ENCODE data around the gene RPAP3. TPM values are rescaled to one million over a fixed set of nuclear protein-coding genes. Genes with fewer than 3 reads are reported as not detected.

RPAP3 gene
- total and polyA plus RNA-seq, 4 donors, result 9.5 to 19.9 (median 14.9) TPM

DNA sequence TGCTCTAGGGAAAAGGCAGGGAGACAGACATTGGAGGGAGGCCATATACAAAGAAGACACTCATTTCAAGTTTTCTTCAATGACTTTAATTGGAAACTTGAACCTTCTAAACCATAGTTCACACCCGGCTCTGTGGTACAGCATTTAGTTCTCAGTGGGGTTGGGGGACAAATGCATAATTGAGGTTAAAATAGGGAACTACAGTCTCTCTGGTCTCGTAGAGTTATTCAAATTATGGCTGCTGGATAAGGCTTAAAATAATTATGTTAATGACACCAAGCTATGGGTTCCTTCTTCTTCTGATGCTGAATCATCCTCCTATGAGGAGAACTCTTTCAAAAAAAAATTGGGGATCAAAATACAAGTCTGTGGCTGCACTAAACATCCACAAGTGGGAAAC, 3.8 kb upstream of the RPAP3 start:
- ATAC-seq (ENCODE audit: insufficient read depth, low FRiP score) (no peak), DNase-seq (no peak)
- WGBS, 2 donors, result 46 to 74% methylated on average over 2 of the region's 2 CpGs
- TF ChIP-seq, protein P1, sequence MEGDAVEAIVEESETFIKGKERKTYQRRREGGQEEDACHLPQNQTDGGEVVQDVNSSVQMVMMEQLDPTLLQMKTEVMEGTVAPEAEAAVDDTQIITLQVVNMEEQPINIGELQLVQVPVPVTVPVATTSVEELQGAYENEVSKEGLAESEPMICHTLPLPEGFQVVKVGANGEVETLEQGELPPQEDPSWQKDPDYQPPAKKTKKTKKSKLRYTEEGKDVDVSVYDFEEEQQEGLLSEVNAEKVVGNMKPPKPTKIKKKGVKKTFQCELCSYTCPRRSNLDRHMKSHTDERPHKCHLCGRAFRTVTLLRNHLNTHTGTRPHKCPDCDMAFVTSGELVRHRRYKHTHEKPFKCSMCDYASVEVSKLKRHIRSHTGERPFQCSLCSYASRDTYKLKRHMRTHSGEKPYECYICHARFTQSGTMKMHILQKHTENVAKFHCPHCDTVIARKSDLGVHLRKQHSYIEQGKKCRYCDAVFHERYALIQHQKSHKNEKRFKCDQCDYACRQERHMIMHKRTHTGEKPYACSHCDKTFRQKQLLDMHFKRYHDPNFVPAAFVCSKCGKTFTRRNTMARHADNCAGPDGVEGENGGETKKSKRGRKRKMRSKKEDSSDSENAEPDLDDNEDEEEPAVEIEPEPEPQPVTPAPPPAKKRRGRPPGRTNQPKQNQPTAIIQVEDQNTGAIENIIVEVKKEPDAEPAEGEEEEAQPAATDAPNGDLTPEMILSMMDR (IDR thresholded peaks at IDR 0.05; ENCODE audit: control extremely low read depth, extremely low read depth), result no peak
- Histone ChIP-seq H3K27ac (ENCODE audit: low read depth in 1 of 2, low read length in 1 of 2) (no peak overlapping the region), H3K27me3 (ENCODE audit: control insufficient read depth in 3 of 3, insufficient read depth in 3 of 3, low read length in 2 of 3) (no peaks in the 10 kb centered on the region), H3K4me1 (ENCODE audit: control insufficient read depth in 5 of 5, insufficient read depth in 5 of 5, low read length in 5 of 5) (peaks cover 0 to 22% (median 4%) of the 10 kb centered on the region in 5 donors), H3K36me3 (ENCODE audit: control insufficient read depth in 4 of 4, insufficient read depth in 4 of 4, low read length in 4 of 4) (no peaks in the 10 kb centered on the region), H3K4me3 (no peak overlapping the region), H3K9ac (ENCODE audit: insufficient read depth in 1 of 2, low read length in 2 of 2) (no peak overlapping the region), H3K9me3 (ENCODE audit: control insufficient read depth in 4 of 4, insufficient read depth in 3 of 4, low read length in 3 of 4) (no peaks in the 10 kb centered on the region)

DNA sequence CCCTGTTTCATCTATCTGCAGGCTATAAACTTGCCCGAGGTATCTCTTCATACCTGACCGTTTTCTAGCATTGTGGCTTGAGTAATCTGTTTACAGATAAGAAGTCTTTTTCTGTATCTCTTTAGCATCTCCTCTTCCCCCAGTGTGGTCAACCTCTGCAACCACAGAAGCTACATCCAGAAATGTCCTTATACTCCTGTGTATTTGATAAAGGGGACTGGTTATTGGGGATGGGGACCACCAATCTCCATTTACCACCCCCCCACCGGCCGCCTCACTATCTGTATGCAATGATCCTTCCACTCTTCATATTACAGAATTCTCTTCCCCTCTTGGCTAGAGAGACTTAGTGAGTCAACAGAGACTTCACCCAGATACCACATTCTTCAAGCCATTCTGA, 3.4 kb upstream of the RPAP3 start:
- H3K9ac ChIP-seq (ENCODE audit: insufficient read depth in 1 of 2, low read length in 2 of 2), result no peak overlapping the region
- H3K27ac ChIP-seq (ENCODE audit: low read depth in 1 of 2, low read length in 1 of 2), result no peak overlapping the region
- TF ChIP-seq, protein P1 (IDR thresholded peaks at IDR 0.05; ENCODE audit: control extremely low read depth, extremely low read depth), result no peak
- DNase-seq, result no peak
- ATAC-seq (ENCODE audit: insufficient read depth, low FRiP score), result no peak
- H3K36me3 ChIP-seq (ENCODE audit: control insufficient read depth in 4 of 4, insufficient read depth in 4 of 4, low read length in 4 of 4), result no peaks in the 10 kb centered on the region
- H3K4me3 ChIP-seq, result no peak overlapping the region
- H3K4me1 ChIP-seq (ENCODE audit: control insufficient read depth in 5 of 5, insufficient read depth in 5 of 5, low read length in 5 of 5), result peaks cover 0 to 22% (median 4%) of the 10 kb centered on the region in 5 donors
- no peaks in the 10 kb centered on the region for H3K9me3 ChIP-seq (ENCODE audit: control insufficient read depth in 4 of 4, insufficient read depth in 3 of 4, low read length in 3 of 4)
- 81 to 85% methylated on average over 4 of the region's 4 CpGs for WGBS, 2 donors
- H3K27me3 ChIP-seq (ENCODE audit: control insufficient read depth in 3 of 3, insufficient read depth in 3 of 3, low read length in 2 of 3), result no peaks in the 10 kb centered on the region

DNA sequence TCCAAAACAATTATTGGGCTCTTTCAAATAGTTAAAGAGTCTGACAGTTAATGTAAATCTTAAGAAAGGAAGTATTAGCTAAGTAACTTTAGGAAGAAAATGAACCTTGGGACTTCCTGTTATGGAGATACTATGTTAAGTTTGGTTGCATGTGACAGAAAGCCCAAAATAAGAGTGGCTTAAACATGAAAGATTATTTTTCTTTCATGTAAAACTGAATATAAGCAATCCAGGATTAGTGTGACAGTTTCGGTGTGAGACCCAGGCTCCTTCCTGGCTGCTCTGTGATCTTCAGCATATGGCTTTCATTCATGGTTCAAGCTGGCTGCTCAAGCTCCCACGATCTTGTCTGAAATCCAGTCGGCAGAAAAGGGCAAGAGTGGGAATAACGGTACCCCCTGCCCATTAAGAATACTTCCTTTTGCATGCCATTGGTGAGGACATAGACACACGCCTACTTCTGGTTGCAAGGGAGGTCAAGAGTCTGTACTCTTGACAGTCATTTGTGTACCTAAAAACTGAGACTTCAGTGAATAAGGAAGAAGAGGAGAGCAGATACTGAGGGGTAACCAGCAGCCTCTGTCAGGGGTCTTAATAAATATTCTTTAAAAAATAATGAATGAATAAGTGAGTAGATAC, 2.2 kb upstream of the RPAP3 start:
- peaks cover 0 to 17% (median 4%) of the 10 kb centered on the region in 5 donors for H3K4me1 ChIP-seq (ENCODE audit: control insufficient read depth in 5 of 5, insufficient read depth in 5 of 5, low read length in 5 of 5)
- TF ChIP-seq, protein P1 (IDR thresholded peaks at IDR 0.05; ENCODE audit: control extremely low read depth, extremely low read depth), result no peak
- WGBS, 2 donors, result 27 to 38% methylated on average over 5 of the region's 5 CpGs
- no peaks in the 10 kb centered on the region for H3K27me3 ChIP-seq (ENCODE audit: control insufficient read depth in 3 of 3, insufficient read depth in 3 of 3, low read length in 2 of 3)
- no peak overlapping the region for H3K4me3 ChIP-seq
- DNase-seq (no peak), ATAC-seq (ENCODE audit: insufficient read depth, low FRiP score) (no peak)
- no peaks in the 10 kb centered on the region for H3K36me3 ChIP-seq (ENCODE audit: control insufficient read depth in 4 of 4, insufficient read depth in 4 of 4, low read length in 4 of 4)
- H3K9me3 ChIP-seq (ENCODE audit: control insufficient read depth in 4 of 4, insufficient read depth in 3 of 4, low read length in 3 of 4), result no peaks in the 10 kb centered on the region
- H3K27ac ChIP-seq (ENCODE audit: low read depth in 1 of 2, low read length in 1 of 2), result peak overlapping the region in 1 of 2 donors; percentile 9
- no peak overlapping the region for H3K9ac ChIP-seq (ENCODE audit: insufficient read depth in 1 of 2, low read length in 2 of 2)

DNA sequence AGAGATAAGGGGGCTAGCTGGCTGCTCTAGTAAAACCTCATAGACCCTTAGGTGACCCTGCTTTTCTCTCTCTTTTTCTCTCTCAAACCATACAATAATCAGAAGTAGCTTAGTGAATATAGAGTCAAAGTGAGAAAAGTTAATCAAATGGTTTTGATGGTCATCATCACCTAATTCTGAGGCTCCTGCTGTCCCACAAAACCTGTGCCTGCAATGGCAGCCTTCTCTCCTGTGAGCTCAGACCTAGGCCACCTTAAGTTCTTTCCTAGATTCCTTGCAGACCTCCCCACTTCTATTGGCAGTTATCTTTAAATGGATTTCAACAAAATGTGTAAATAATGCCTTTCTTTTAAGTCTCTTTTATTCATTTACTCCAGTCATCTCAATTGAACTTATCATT, 1.5 kb upstream of the RPAP3 start:
- ATAC-seq (ENCODE audit: insufficient read depth, low FRiP score) (no peak), DNase-seq (no peak)
- Histone ChIP-seq H3K36me3 (ENCODE audit: control insufficient read depth in 4 of 4, insufficient read depth in 4 of 4, low read length in 4 of 4) (no peaks in the 10 kb centered on the region), H3K9ac (ENCODE audit: insufficient read depth in 1 of 2, low read length in 2 of 2) (peak overlapping the region in 1 of 2 donors; percentile 93), H3K27ac (ENCODE audit: low read depth in 1 of 2, low read length in 1 of 2) (no peak overlapping the region), H3K9me3 (ENCODE audit: control insufficient read depth in 4 of 4, insufficient read depth in 3 of 4, low read length in 3 of 4) (no peaks in the 10 kb centered on the region), H3K27me3 (ENCODE audit: control insufficient read depth in 3 of 3, insufficient read depth in 3 of 3, low read length in 2 of 3) (no peaks in the 10 kb centered on the region), H3K4me3 (no peak overlapping the region), H3K4me1 (ENCODE audit: control insufficient read depth in 5 of 5, insufficient read depth in 5 of 5, low read length in 5 of 5) (peaks cover 0 to 17% (median 4%) of the 10 kb centered on the region in 5 donors)
- TF ChIP-seq, protein P1 (IDR thresholded peaks at IDR 0.05; ENCODE audit: control extremely low read depth, extremely low read depth), result no peak

All from lung (tissue), 12 donors.